ENCODE results near the gene SLC49A3.
"Not testable (repeated sequence)": the region's sequence is repeated elsewhere in the genome, so short reads cannot be mapped to it uniquely, and the experiment has no call there.

SLC49A3 gene

GRCh38 chr4:721261-722168, 32.6 kb upstream of the SLC49A3 start:
- no peak for DNase-seq

- no peak for DNase-seq
Measured at GRCh38 chr4:720111-720860, 31.3 kb upstream of the SLC49A3 start.

GRCh38 chr4:718460-718859, 29.5 kb upstream of the SLC49A3 start:
- DNase-seq = no peak

- DNase-seq = no peak
Measured at GRCh38 chr4:717601-718320, 28.8 kb upstream of the SLC49A3 start.

GRCh38 chr4:714087-714486, 25.1 kb upstream of the SLC49A3 start:
- DNase-seq = no peak

- DNase-seq = no peak
Measured at GRCh38 chr4:712916-713632, 24.1 kb upstream of the SLC49A3 start.

- DNase-seq = no peak
Measured at GRCh38 chr4:712093-712492, 23.1 kb upstream of the SLC49A3 start.

- no peak for DNase-seq
Measured at GRCh38 chr4:710916-711315, 22.0 kb upstream of the SLC49A3 start.

GRCh38 chr4:710116-710515, 21.2 kb upstream of the SLC49A3 start:
- DNase-seq = no peak

- no peak for DNase-seq
Measured at GRCh38 chr4:709348-709747, 20.4 kb upstream of the SLC49A3 start.

- DNase-seq = no peak
Measured at GRCh38 chr4:708631-708933, 19.6 kb upstream of the SLC49A3 start.

GRCh38 chr4:707929-708630, 19.1 kb upstream of the SLC49A3 start:
- DNase-seq = no peak

GRCh38 chr4:706834-707598, 18.1 kb upstream of the SLC49A3 start:
- DNase-seq = no peak

GRCh38 chr4:706083-706633, 17.2 kb upstream of the SLC49A3 start:
- not testable (repeated sequence) for DNase-seq

- DNase-seq = peak; percentile 99
Measured at GRCh38 chr4:705278-706082, 16.5 kb upstream of the SLC49A3 start, which contains the start of gene PCGF3. PCGF3 (plus strand) TSS chr4:705832; CDS start chr4:733681, 27,849 bp downstream.

- no peak for DNase-seq
Measured at GRCh38 chr4:704971-705277, 16.0 kb upstream of the SLC49A3 start.

GRCh38 chr4:704198-704891, 15.4 kb upstream of the SLC49A3 start:
- no peak for DNase-seq

- DNase-seq = no peak
Measured at GRCh38 chr4:703336-704197, 14.6 kb upstream of the SLC49A3 start.

GRCh38 chr4:702618-703048, 13.7 kb upstream of the SLC49A3 start:
- DNase-seq = no peak

Data from activated CD8-positive, alpha-beta memory T cell treated with anti-CD3 and anti-CD28 coated beads for 24 hours (primary cell).